ENCODE measurements around the gene KIRREL3. TPM values are rescaled to one million over a fixed set of nuclear protein-coding genes. Genes with fewer than 3 reads are reported as not detected.

Gene KIRREL3
- total RNA-seq, 1 donor from 2014 or later = 29.3 TPM

- DNase-seq = no peak
These were observed 402.0 kb downstream of the KIRREL3 start for GRCh38 chr11:126598344-126599216.

GRCh38 chr11:126597041-126597440 lies 403.5 kb downstream of the KIRREL3 start:
- no peak for DNase-seq

GRCh38 chr11:126596474-126596873 lies 404.1 kb downstream of the KIRREL3 start:
- DNase-seq = no peak

- no peak for DNase-seq
These were observed 405.0 kb downstream of the KIRREL3 start for GRCh38 chr11:126595560-126595959.

- DNase-seq = no peak
These were observed 405.6 kb downstream of the KIRREL3 start for GRCh38 chr11:126594921-126595367.

GRCh38 chr11:126592496-126593410 lies 407.8 kb downstream of the KIRREL3 start:
- DNase-seq = no peak

- no peak for DNase-seq
These were observed 408.5 kb downstream of the KIRREL3 start for GRCh38 chr11:126591966-126592489.

GRCh38 chr11:126589492-126589803 lies 411.1 kb downstream of the KIRREL3 start:
- DNase-seq = no peak

GRCh38 chr11:126588630-126589491 lies 411.7 kb downstream of the KIRREL3 start:
- DNase-seq = no peak

- no peak for DNase-seq
These were observed 413.0 kb downstream of the KIRREL3 start for GRCh38 chr11:126587541-126587940.

- DNase-seq = peak; percentile 50
These were observed 414.6 kb downstream of the KIRREL3 start for GRCh38 chr11:126585774-126586491.

- no peak for DNase-seq
These were observed 415.2 kb downstream of the KIRREL3 start for GRCh38 chr11:126585388-126585773.

GRCh38 chr11:126583594-126584427 lies 416.8 kb downstream of the KIRREL3 start:
- no peak for DNase-seq

- DNase-seq = no peak
These were observed 417.5 kb downstream of the KIRREL3 start for GRCh38 chr11:126583101-126583500.

- DNase-seq = no peak
These were observed 418.5 kb downstream of the KIRREL3 start for GRCh38 chr11:126581871-126582648.

- DNase-seq = no peak
These were observed 422.1 kb downstream of the KIRREL3 start for GRCh38 chr11:126578426-126578825.

GRCh38 chr11:126578021-126578420 lies 422.5 kb downstream of the KIRREL3 start:
- DNase-seq = no peak

GRCh38 chr11:126575849-126576248 lies 424.7 kb downstream of the KIRREL3 start:
- DNase-seq = no peak

GRCh38 chr11:126573325-126573978 lies 427.1 kb downstream of the KIRREL3 start:
- no peak for DNase-seq
